ENCODE data around the gene CASTOR2. TPM values are rescaled to one million over a fixed set of nuclear protein-coding genes. Genes with fewer than 3 reads are reported as not detected.
A peak's percentile ranks its signal among the peaks of the same experiment; 100 is the strongest.

CASTOR2 gene
- total RNA-seq, 3 donors from 2014 or later, result 4.3 to 8.8 (median 7.8) TPM

- Histone ChIP-seq H3K27ac (peak overlapping the region in 1 of 2 donors; percentile 77), H3K4me1 (no peaks in the 10 kb centered on the region), H3K4me3 (no peak overlapping the region), H3K36me3 (no peaks in the 10 kb centered on the region), H3K27me3 (no peaks in the 10 kb centered on the region), H3K9me3 (no peaks in the 10 kb centered on the region)
- TF ChIP-seq CTCF (IDR thresholded peaks at IDR 0.05), result no peak
- no peak for TF ChIP-seq POLR2AphosphoS5 (IDR thresholded peaks at IDR 0.05)
- no peak for TF ChIP-seq POLR2A (IDR thresholded peaks at IDR 0.05)
- intact Hi-C loops (cut with DNase I; ENCODE audit: low total_unique reads), result no loop called here
- DNase-seq (ENCODE audit: low spot score in 2 of 2), result no peak
Observed at GRCh38 chr7:75048435-75049379, 84.2 kb downstream of the CASTOR2 start.

GRCh38 chr7:75049817-75050216, 85.3 kb downstream of the CASTOR2 start:
- no peaks in the 10 kb centered on the region for H3K27me3 ChIP-seq
- H3K27ac ChIP-seq, result no peak overlapping the region
- no peaks in the 10 kb centered on the region for H3K9me3 ChIP-seq
- H3K36me3 ChIP-seq, result no peaks in the 10 kb centered on the region
- intact Hi-C loops (cut with DNase I; ENCODE audit: low total_unique reads), result no loop called here
- DNase-seq (ENCODE audit: low spot score in 2 of 2), result no peak
- no peaks in the 10 kb centered on the region for H3K4me1 ChIP-seq
- no peak for TF ChIP-seq CTCF (IDR thresholded peaks at IDR 0.05)
- no peak for TF ChIP-seq POLR2A (IDR thresholded peaks at IDR 0.05)
- TF ChIP-seq POLR2AphosphoS5 (IDR thresholded peaks at IDR 0.05), result no peak
- no peak overlapping the region for H3K4me3 ChIP-seq

GRCh38 chr7:75050501-75050900, 86.0 kb downstream of the CASTOR2 start:
- no peak for DNase-seq (ENCODE audit: low spot score in 2 of 2)
- Histone ChIP-seq H3K4me1 (no peaks in the 10 kb centered on the region), H3K4me3 (no peak overlapping the region), H3K9me3 (no peaks in the 10 kb centered on the region), H3K36me3 (no peaks in the 10 kb centered on the region), H3K27ac (no peak overlapping the region), H3K27me3 (no peaks in the 10 kb centered on the region)
- intact Hi-C loops (cut with DNase I; ENCODE audit: low total_unique reads), result no loop called here
- TF ChIP-seq POLR2AphosphoS5 (IDR thresholded peaks at IDR 0.05) (no peak), POLR2A (IDR thresholded peaks at IDR 0.05) (no peak), CTCF (IDR thresholded peaks at IDR 0.05) (no peak)

GRCh38 chr7:75054744-75055143, 90.2 kb downstream of the CASTOR2 start:
- peaks cover 0 to 4% of the 10 kb centered on the region in 2 donors for H3K4me1 ChIP-seq

More at GRCh38 chr7:75054744-75055143, 90.2 kb downstream of the CASTOR2 start:
- no peaks in the 10 kb centered on the region for H3K36me3 ChIP-seq
- intact Hi-C loops (cut with DNase I; ENCODE audit: low total_unique reads), result loop anchor here (5.0 kb wide), 1 partner anchor 948 kb away; no protein-coding TSS in a partner anchor
- peak in 1 of 2 donors; percentile 27 for DNase-seq (ENCODE audit: low spot score in 2 of 2)
- no peaks in the 10 kb centered on the region for H3K27me3 ChIP-seq
- H3K4me3 ChIP-seq, result peak overlapping the region in 1 of 3 donors; percentile 15
- TF ChIP-seq POLR2A (IDR thresholded peaks at IDR 0.05) (no peak), POLR2AphosphoS5 (IDR thresholded peaks at IDR 0.05) (no peak), CTCF (IDR thresholded peaks at IDR 0.05) (no peak)
- peak overlapping the region; percentile 67 to 90 for H3K27ac ChIP-seq
- no peaks in the 10 kb centered on the region for H3K9me3 ChIP-seq

All from breast epithelium (tissue), 4 donors.